B cell (primary cell): ENCODE data around the gene HIP1R.

Source experiments
- CTCF ChIP-seq: fragments of 200-600 bp; IDR thresholded peaks from one replicate; pipeline ENCODE4 v1.8.0; 2022; ENCODE audit warnings: antibody characterized with exemption, mild to moderate bottlenecking
- EZH2 ChIP-seq: IDR thresholded peaks from 2 replicates; pipeline ENCODE4 v1.6.1; 2012; ENCODE audit warnings: borderline replicate concordance, low read depth, mild to moderate bottlenecking, moderate library complexity, low read length; ENCODE audit not compliant: insufficient read depth, poor library complexity, severe bottlenecking

GRCh38 chr12:122851820-122852219, 16.6 kb downstream of the HIP1R start:
- TF ChIP-seq CTCF (no peak), EZH2 (no peak)
